ENCODE measurements around the gene KIAA1328.

DNA sequence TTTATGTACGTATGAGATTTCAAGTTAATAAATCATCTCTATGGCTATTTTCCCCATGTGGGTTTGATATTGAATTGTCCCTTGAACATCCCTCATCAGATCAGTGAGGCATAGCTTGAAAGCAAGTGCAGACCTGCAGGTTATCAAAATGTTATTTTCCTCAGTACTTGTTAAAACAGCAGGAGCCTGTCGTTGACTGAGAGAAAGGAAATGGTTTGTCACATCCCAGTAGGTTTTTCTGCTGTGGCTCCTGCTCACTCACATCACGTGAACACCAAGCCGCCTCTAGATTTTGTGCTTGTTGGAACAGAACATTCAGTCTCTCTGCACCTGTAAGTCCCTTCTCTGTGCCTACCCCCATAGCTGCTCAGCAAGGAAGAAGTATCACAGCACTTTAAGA, 396.4 kb downstream of the KIAA1328 start:
- no peak for TF ChIP-seq EZH2 (IDR thresholded peaks at IDR 0.05; ENCODE audit: borderline replicate concordance, insufficient read depth, low read length, poor library complexity, severe bottlenecking)
- TF ChIP-seq, protein P1, sequence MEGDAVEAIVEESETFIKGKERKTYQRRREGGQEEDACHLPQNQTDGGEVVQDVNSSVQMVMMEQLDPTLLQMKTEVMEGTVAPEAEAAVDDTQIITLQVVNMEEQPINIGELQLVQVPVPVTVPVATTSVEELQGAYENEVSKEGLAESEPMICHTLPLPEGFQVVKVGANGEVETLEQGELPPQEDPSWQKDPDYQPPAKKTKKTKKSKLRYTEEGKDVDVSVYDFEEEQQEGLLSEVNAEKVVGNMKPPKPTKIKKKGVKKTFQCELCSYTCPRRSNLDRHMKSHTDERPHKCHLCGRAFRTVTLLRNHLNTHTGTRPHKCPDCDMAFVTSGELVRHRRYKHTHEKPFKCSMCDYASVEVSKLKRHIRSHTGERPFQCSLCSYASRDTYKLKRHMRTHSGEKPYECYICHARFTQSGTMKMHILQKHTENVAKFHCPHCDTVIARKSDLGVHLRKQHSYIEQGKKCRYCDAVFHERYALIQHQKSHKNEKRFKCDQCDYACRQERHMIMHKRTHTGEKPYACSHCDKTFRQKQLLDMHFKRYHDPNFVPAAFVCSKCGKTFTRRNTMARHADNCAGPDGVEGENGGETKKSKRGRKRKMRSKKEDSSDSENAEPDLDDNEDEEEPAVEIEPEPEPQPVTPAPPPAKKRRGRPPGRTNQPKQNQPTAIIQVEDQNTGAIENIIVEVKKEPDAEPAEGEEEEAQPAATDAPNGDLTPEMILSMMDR (IDR thresholded peaks at IDR 0.05; ENCODE audit: poor library complexity, severe bottlenecking): no peak
- TF ChIP-seq REST (IDR thresholded peaks at IDR 0.05; ENCODE audit: borderline replicate concordance): no peak
- no peak for TF ChIP-seq EP300 (conservative IDR thresholded peaks at IDR 0.05; ENCODE audit: poor library complexity, severe bottlenecking)

Measured in neural cell (in vitro differentiated cells).